Measurements from ENCODE around the gene IKZF3.

DNA sequence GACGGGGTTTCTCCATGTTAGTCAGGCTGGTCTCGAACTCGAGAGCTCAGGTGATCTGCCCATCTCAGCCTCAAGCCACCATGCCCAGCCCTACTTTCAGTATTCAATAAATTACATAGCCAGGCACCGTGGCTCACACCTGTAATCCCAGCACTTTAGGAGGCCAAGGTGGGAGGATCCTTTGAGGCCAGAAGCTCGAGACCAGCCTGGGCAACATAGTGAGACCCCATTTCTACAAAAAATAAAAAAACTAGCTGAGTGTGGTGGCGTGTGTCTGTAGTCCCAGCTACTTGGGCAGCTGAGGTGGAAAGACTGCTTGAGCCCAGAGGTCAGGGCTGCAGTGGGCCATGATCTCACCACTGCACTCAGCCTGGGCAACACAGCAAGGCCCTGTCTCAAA is 142.0 kb downstream of the IKZF3 start:
- TF ChIP-seq CTCF (conservative IDR thresholded peaks at IDR 0.05 in 1 of 2, IDR thresholded peaks at IDR 0.05 in 1 of 2; ENCODE audit: extremely low read depth in 1 of 2, insufficient read depth in 1 of 2, low read depth in 1 of 2, low read length in 2 of 2) (no peak), EZH2 (IDR thresholded peaks at IDR 0.05; ENCODE audit: borderline replicate concordance, low read length) (no peak)
